Rectal smooth muscle tissue (tissue), 1 donor: ENCODE data around the gene PRR22.
"Not testable (repeated sequence)": the region's sequence is repeated elsewhere in the genome, so short reads cannot be mapped to it uniquely, and the experiment has no call there.

Source experiments
- H3K27ac ChIP-seq: one replicate; pipeline ENCODE4 v1.7.0; 2013; ENCODE audit warnings: low read depth, low read length, inconsistent platforms
- H3K27me3 ChIP-seq: one replicate; pipeline ENCODE4 v1.7.0; 2013; ENCODE audit warnings: low read length; ENCODE audit not compliant: control insufficient read depth, insufficient read depth
- H3K36me3 ChIP-seq: one replicate; pipeline ENCODE4 v1.7.0; 2013; ENCODE audit warnings: low read length; ENCODE audit not compliant: control insufficient read depth, insufficient read depth
- H3K4me1 ChIP-seq: one replicate; pipeline ENCODE4 v1.7.0; 2013; ENCODE audit warnings: low read length; ENCODE audit not compliant: control insufficient read depth, insufficient read depth
- H3K4me3 ChIP-seq: one replicate; pipeline ENCODE4 v1.7.0; 2013; ENCODE audit warnings: low read length
- H3K9ac ChIP-seq: one replicate; pipeline ENCODE4 v1.7.0; 2013; ENCODE audit warnings: low read length

The PRR22 gene

DNA sequence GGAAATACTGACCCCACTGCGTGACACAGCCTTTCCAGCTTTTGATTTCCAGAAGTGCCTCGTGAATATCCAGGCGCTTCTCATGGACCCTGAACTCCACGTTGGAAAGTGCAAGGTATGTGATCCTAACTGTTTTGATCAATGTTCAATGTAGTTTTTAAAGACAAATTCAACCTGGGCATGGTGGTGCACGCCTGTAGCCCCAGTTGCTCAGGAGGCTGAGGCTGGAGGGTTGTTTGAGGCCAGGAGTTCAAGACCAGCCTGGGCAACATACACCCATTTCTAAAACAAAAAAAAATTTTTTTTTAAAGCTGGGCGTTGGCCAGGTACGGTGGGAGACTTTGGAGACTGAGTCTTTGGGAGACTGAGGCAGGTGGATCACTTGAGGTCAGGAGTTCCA lies 32.8 kb downstream of the PRR22 start:
- H3K36me3 ChIP-seq = no peaks in the 10 kb centered on the region
- no peaks in the 10 kb centered on the region for H3K27me3 ChIP-seq
- no peaks in the 10 kb centered on the region for H3K4me1 ChIP-seq
- no peak overlapping the region for H3K27ac ChIP-seq
- no peak overlapping the region for H3K9ac ChIP-seq
- no peak overlapping the region for H3K4me3 ChIP-seq

DNA sequence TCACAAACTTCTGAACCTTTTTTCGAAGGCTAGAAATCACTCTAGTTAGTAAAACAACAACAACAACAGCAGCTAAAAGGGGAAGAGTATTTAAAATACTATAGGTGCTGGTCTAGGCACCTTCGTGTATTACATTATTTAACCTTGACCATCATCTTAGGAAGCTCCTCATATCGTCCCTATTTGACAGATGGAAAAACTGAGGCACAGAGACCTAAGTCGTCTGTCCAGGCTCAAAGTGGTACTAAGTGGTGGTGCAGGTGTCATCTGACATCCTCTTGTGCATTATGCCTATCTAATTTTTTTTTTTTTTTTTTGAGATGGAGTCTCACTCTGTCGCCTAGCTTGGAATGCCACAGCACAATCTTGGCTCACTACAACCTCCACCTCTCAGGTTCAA lies 35.0 kb downstream of the PRR22 start:
- H3K27me3 ChIP-seq = no peaks in the 10 kb centered on the region

DNA sequence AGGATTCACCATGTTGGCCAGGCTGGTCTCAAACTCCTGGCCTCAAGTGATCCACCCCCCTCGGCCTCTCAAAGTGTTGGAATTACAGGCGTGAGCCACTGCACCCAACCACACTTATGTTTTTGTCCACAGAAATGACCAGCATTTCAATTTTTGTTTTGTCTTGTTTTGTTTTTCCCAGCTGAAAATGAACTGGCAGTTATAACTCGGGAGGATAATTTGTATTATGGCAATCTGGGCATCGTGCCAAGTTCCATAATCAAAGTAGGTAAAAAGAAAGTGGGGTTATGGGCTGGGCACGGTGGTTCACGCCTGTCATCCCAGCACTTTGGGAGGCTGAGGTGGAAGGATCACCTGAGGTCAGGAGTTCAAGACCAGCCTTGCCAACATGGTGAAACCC lies 35.6 kb downstream of the PRR22 start:
- H3K4me1 ChIP-seq, H3K27ac ChIP-seq, H3K27me3 ChIP-seq, H3K9ac ChIP-seq, H3K36me3 ChIP-seq, H3K4me3 ChIP-seq: not testable (repeated sequence)

More for the DNA sequence above, 35.0 kb downstream of the PRR22 start:
- H3K4me3 ChIP-seq = no peak overlapping the region
- H3K27ac ChIP-seq = no peak overlapping the region
- H3K9ac ChIP-seq = no peak overlapping the region
- H3K36me3 ChIP-seq = no peaks in the 10 kb centered on the region
- no peaks in the 10 kb centered on the region for H3K4me1 ChIP-seq

DNA sequence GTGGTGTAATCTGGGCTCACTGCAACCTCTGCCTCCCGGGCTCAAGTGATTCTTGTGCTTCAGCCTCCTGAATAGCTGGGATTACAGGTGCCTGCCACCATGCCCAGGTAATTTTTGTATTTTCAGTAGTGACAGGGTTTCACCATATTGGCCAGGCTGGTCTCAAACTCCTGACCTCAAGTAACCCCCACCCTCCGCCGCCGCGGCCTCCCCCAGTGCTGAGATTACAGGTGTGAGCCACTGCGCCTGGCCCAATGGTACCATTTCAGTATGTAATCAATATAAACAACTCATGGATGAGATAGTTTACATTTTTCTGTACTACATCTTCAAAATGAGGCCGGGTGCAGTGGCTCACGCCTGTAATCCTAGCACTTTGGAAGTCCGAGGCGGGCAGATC lies 39.5 kb downstream of the PRR22 start:
- H3K27me3 ChIP-seq = not testable (repeated sequence)

DNA sequence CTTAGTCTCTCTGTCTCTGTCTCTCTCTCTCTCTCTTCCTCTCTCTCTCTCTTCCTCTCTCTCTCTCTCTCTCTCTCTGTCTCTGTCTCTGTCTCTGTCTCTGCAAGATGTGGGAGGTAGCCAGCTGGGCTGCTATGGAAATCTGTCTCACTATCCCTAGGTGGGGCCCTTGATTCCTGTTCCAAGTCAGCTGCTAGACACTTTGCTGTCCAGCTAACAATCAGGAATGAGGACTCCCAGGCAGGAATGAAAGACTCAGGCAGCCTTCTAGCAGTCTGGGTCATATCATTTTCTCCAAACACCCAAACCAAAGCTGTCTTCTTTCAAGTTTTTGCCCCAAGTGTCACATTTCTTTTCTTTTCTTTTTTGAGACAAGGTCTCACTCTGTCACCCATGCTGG lies 40.9 kb downstream of the PRR22 start:
- Histone ChIP-seq H3K36me3 (no peaks in the 10 kb centered on the region), H3K4me3 (no peak overlapping the region), H3K27me3 (no peaks in the 10 kb centered on the region), H3K9ac (no peak overlapping the region), H3K27ac (no peak overlapping the region), H3K4me1 (no peaks in the 10 kb centered on the region)

More for the DNA sequence above, 39.5 kb downstream of the PRR22 start:
- H3K36me3 ChIP-seq, H3K9ac ChIP-seq, H3K4me3 ChIP-seq, H3K27ac ChIP-seq, H3K4me1 ChIP-seq: not testable (repeated sequence)

DNA sequence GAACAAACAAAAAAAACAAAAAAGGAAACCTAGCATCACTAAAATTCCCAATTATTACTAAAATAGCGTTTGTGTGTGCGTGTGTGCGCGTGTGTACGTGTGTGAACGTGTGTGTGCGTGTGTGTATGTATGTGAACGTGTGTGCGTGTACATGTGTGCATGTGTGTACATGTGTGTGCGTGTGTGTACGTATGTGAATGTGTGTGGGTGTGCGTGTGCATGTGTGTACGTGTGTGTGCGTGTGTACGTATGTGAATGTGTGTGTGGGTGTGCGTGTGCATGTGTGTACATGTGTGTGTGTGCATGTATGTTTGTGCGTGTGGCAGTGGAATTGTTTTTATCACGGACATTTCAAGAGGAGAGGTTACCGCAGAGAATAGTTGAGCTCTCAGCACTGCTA lies 42.5 kb downstream of the PRR22 start:
- Histone ChIP-seq H3K9ac (no peak overlapping the region), H3K4me1 (no peaks in the 10 kb centered on the region), H3K36me3 (no peaks in the 10 kb centered on the region), H3K4me3 (no peak overlapping the region), H3K27me3 (no peaks in the 10 kb centered on the region), H3K27ac (no peak overlapping the region)

DNA sequence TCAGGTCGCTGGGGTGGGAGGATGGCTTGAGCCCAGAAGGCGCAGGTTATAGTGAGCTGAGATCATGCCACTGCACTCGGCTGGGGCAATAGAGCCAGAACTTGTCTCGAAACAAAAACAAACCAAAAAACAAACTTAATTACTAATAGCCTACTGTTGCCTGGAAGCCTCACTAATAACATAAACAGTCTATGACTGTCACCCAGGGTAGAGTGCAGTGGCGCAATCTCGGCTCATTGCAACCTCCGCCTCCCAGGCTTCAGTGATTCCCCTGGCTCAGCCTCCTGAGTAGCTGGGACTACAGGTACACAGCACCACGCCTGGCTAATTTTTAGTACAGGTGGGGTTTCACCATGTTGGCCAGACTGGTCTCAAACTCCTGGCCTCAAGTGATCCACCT lies 46.1 kb downstream of the PRR22 start:
- H3K36me3 ChIP-seq = no peaks in the 10 kb centered on the region
- H3K27me3 ChIP-seq = no peaks in the 10 kb centered on the region
- no peak overlapping the region for H3K27ac ChIP-seq
- H3K4me1 ChIP-seq = no peaks in the 10 kb centered on the region
- no peak overlapping the region for H3K9ac ChIP-seq
- H3K4me3 ChIP-seq = no peak overlapping the region

DNA sequence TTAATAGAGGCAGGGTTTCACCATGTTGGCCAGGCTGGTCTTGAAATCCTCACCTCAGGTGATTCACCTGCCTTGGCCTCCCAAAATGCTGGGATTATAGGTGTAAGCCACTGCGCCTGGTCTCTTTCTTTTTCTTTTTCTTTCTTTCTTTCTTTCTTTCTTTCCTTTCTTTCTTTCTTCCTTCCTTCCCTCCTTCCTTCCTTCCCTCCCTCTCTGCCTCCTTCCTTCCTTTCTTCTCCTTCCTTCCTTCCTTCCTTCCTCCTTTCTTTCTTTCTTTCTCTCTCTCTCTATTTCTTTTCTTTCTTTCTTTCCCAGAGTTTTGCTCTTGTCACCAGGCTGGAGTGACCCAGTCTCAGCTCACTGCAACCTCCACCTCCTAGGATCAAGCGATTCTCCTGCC lies 51.4 kb downstream of the PRR22 start:
- not testable (repeated sequence) for H3K4me1 ChIP-seq, H3K27me3 ChIP-seq, H3K27ac ChIP-seq, H3K36me3 ChIP-seq, H3K9ac ChIP-seq, H3K4me3 ChIP-seq
